ENCODE data around the gene KRT75. TPM values are rescaled to one million over a fixed set of nuclear protein-coding genes. Genes with fewer than 3 reads are reported as not detected.

Gene KRT75
- total and polyA plus RNA-seq, 10 donors = not detected

GRCh38 chr12:52392465-52393007 lies 41.6 kb downstream of the KRT75 start:
- Histone ChIP-seq H3K9me3 (no peaks in the 10 kb centered on the region), H3K4me1 (peaks cover 0 to 11% (median 0%) of the 10 kb centered on the region in 6 donors), H3K4me3 (no peak overlapping the region), H3K27ac (no peak overlapping the region), H3K27me3 (replicated peaks in 1 of 7) (peaks cover 0 to 37% (median 0%) of the 10 kb centered on the region in 7 donors), H3K36me3 (no peaks in the 10 kb centered on the region)
- intact Hi-C loops (cut with DNase I; ENCODE audit: low total_unique reads) = no loop called here
- 74 to 87% (median 81%) methylated on average over 7 of the region's 7 CpGs for WGBS, 5 donors
- TF ChIP-seq, protein P1, sequence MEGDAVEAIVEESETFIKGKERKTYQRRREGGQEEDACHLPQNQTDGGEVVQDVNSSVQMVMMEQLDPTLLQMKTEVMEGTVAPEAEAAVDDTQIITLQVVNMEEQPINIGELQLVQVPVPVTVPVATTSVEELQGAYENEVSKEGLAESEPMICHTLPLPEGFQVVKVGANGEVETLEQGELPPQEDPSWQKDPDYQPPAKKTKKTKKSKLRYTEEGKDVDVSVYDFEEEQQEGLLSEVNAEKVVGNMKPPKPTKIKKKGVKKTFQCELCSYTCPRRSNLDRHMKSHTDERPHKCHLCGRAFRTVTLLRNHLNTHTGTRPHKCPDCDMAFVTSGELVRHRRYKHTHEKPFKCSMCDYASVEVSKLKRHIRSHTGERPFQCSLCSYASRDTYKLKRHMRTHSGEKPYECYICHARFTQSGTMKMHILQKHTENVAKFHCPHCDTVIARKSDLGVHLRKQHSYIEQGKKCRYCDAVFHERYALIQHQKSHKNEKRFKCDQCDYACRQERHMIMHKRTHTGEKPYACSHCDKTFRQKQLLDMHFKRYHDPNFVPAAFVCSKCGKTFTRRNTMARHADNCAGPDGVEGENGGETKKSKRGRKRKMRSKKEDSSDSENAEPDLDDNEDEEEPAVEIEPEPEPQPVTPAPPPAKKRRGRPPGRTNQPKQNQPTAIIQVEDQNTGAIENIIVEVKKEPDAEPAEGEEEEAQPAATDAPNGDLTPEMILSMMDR (IDR thresholded peaks at IDR 0.05 in 8 of 11, conservative IDR thresholded peaks at IDR 0.05 in 3 of 11) = no peak
- TF ChIP-seq POLR2AphosphoS5 (IDR thresholded peaks at IDR 0.05) (no peak), POLR2A (IDR thresholded peaks at IDR 0.05) (no peak)
- DNase-seq = peak; percentile 49

GRCh38 chr12:52391618-52392002 lies 42.6 kb downstream of the KRT75 start:
- intact Hi-C loops (cut with DNase I; ENCODE audit: low total_unique reads) = no loop called here

GRCh38 chr12:52390739-52391617 lies 43.2 kb downstream of the KRT75 start:
- intact Hi-C loops (cut with DNase I; ENCODE audit: low total_unique reads) = no loop called here
- H3K4me3 ChIP-seq = no peak overlapping the region
- WGBS, 5 donors = 64 to 73% (median 67%) methylated on average over 9 to 11 of the region's 11 CpGs
- no peaks in the 10 kb centered on the region for H3K36me3 ChIP-seq
- H3K9me3 ChIP-seq = no peaks in the 10 kb centered on the region
- DNase-seq = peak; percentile 61
- H3K27me3 ChIP-seq (replicated peaks in 1 of 7) = peaks cover 0 to 34% (median 0%) of the 10 kb centered on the region in 7 donors
- peak overlapping the region in 3 of 8 donors; percentile 23 to 26 (median 23) for H3K27ac ChIP-seq
- TF ChIP-seq, protein P1 (IDR thresholded peaks at IDR 0.05 in 8 of 11, conservative IDR thresholded peaks at IDR 0.05 in 3 of 11) = peak in 7 of 11 experiments; percentile 11 to 50 (median 26)
- TF ChIP-seq POLR2AphosphoS5 (IDR thresholded peaks at IDR 0.05) = no peak
- H3K4me1 ChIP-seq = peaks cover 0 to 11% (median 0%) of the 10 kb centered on the region in 6 donors

More at GRCh38 chr12:52391618-52392002, 42.6 kb downstream of the KRT75 start:
- Histone ChIP-seq H3K27me3 (replicated peaks in 1 of 7) (peaks cover 0 to 37% (median 0%) of the 10 kb centered on the region in 7 donors), H3K9me3 (no peaks in the 10 kb centered on the region), H3K4me3 (no peak overlapping the region), H3K36me3 (no peaks in the 10 kb centered on the region), H3K27ac (peak overlapping the region in 3 of 8 donors; percentile 23 to 26 (median 23)), H3K4me1 (peaks cover 0 to 11% (median 0%) of the 10 kb centered on the region in 6 donors)
- DNase-seq = peak; percentile 63
- TF ChIP-seq, protein P1 (IDR thresholded peaks at IDR 0.05 in 8 of 11, conservative IDR thresholded peaks at IDR 0.05 in 3 of 11) = no peak
- TF ChIP-seq POLR2A (IDR thresholded peaks at IDR 0.05) (no peak), POLR2AphosphoS5 (IDR thresholded peaks at IDR 0.05) (no peak)
- WGBS, 5 donors = 26 to 64% (median 50%) methylated on average over 4 of the region's 4 CpGs
